ENCODE data around the gene RITA1.

GRCh38 chr12:113239288-113239771 is 53.8 kb downstream of the RITA1 start:
- TF ChIP-seq, protein P1, sequence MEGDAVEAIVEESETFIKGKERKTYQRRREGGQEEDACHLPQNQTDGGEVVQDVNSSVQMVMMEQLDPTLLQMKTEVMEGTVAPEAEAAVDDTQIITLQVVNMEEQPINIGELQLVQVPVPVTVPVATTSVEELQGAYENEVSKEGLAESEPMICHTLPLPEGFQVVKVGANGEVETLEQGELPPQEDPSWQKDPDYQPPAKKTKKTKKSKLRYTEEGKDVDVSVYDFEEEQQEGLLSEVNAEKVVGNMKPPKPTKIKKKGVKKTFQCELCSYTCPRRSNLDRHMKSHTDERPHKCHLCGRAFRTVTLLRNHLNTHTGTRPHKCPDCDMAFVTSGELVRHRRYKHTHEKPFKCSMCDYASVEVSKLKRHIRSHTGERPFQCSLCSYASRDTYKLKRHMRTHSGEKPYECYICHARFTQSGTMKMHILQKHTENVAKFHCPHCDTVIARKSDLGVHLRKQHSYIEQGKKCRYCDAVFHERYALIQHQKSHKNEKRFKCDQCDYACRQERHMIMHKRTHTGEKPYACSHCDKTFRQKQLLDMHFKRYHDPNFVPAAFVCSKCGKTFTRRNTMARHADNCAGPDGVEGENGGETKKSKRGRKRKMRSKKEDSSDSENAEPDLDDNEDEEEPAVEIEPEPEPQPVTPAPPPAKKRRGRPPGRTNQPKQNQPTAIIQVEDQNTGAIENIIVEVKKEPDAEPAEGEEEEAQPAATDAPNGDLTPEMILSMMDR (IDR thresholded peaks at IDR 0.05) = no peak
- no peak for TF ChIP-seq EP300 (IDR thresholded peaks at IDR 0.05)

All from suprapubic skin (tissue), 3 donors.